ENCODE results near the gene PFDN6.
"Not testable (repeated sequence)": the region's sequence is repeated elsewhere in the genome, so short reads cannot be mapped to it uniquely, and the experiment has no call there.

Gene PFDN6

DNA sequence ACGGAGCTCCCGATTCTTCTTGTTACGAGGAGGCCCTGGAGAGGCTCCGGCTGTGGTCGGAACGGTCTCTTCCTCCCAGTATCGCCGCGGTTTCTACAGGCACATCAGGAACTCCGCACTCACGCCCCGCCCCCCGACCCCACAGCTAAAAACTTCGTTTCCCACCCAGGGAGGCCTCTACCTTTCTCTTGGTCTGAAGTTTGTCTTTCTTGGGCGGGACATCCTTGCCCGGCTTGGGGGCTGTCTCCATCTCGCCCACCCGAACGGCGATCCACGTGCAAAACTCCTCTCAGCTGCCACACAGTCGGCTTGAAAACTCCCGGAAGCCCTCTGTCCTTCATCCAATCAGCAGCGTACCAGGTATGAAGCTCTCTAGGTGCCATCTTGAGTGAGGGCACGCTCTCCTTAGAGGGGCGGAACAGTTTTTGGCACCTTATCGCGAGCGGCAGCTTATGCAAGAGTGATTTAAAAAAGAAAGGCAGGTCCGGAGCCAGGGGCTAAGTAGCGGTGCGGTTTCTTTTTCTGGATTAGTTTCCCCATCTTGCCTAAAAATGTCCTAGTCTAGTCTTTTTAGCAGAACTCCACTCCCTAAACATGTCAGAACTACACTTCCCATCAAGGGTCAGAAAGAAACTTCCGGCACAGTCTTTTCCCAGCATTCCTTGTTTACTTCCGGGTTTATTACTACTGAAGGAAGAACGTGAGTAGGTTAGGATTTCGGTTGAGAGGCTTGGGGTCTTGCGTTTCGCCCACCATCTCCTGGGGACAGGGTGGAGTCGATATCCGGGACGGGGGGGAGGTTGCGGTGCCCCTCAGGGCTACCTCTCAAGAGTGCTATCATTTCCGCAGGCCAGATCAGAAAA is at the start of gene PFDN6, which contains the start of gene WDR46:
Gene PFDN6, plus strand, starts transcription at position 681 of the 863 bp plus-strand sequence. CDS start 256 bp downstream, outside the sequence.
Gene WDR46, minus strand, starts transcription at position 319 of the 863 bp plus-strand sequence. Its CDS starts 69 bp downstream, at position 250.
- DNase-seq (ENCODE audit: low read depth in 2 of 2): peak; percentile 70 to 71

- DNase-seq (ENCODE audit: low read depth in 2 of 2): no peak
Measured at GRCh38 chr6:33241968-33242367, 47.4 kb upstream of the PFDN6 start.

DNA sequence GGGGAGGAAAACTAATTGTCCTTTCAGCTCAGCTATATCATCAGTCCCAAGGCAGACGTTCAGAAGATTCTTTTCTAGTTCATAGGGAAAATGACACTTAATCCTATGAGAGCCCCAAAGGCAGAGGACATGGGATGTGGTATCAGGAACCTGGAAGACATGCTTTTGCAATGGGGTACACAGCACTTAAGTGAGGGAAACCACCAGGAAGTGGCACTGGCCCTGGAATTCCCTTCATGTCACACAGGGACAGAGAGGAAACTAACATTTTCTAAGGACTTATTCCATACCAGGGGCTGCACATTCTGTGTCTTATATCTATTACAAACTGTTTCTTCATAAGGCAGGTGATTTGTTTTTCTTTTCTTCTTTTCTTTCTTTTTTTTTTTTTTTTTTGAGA is 45.9 kb upstream of the PFDN6 start:
- DNase-seq (ENCODE audit: low read depth in 2 of 2): no peak

DNA sequence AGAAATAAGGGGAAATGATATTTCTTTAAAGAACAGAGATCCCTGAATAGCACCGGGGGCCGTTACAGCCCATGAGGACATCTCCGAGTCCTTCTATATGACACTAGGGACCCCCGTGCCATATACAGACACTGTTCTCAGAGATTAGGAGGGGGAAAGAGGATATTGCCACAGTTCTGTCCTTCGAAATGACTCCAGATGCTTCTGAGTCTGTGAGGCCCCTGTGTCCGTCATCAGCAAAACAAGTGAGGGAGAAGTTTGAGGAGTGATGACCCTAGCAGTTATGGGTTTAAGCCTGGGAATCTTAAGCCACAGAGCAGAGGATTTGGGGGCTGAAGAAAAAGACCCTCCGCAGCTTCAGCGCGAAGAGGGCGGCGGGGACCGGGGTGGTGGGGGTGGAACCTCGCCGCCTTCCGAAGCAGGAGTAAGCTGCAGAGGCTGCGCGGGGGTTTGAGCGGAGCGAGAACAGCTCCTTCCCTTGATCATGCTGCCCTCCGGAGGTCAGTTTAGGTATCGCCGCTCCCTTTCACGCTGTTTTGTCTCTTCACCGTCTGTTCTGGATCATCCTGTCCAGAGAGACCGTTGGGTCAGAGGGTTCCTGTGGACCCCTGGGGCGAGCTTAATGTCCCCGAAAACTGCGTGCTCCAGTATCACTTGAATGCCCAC is 41.3 kb upstream of the PFDN6 start:
- peak; percentile 78 to 88 for DNase-seq (ENCODE audit: low read depth in 2 of 2)

- DNase-seq (ENCODE audit: low read depth in 2 of 2): peak; percentile 9 to 13
Measured at GRCh38 chr6:33248643-33248931, 40.8 kb upstream of the PFDN6 start.

GRCh38 chr6:33248932-33249731 is 40.3 kb upstream of the PFDN6 start:
- peak; percentile 94 to 97 for DNase-seq (ENCODE audit: low read depth in 2 of 2)

DNA sequence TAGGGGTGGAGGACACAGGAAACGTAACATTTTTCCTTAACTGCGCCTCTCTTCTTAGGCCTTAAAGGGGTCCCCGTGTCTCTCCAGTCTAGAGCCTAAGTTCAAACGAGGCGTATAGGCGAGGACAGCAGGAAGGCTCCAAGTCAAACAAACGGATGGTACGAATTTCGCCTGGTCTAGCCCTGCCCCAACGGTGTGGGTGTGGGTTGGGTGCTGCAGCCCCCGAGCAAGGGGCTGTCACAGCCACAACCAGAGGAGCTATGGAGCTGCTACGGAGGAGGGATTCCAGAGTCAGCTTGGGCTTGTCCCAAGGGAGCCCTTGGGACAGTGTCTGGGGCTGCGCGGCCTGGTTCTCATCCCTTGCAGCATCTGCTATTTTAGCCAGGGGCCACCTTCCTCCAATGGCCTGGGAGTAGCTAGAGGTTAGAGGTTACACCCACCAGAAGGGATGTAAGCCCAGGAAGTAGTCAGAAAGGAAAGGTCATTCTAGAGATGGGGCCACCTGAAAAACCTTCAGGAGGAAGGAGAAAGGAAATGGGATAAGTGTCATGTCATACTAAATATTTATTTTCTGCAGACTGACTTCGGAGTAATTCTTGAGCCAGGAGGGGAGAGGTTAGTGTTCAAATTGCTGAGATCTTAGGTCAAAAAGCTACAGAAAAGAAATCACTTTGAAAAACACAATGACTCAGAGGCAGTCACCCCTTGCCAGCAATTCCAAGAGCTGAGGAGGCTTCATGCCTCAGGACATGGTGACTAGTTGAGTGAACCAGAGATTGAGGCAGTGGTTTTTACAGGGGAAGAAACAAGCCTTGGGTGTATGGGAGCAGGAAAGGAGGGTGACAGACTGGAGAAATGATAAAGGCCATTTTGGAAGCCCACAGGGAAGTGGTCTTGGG is 39.4 kb upstream of the PFDN6 start:
- no peak for DNase-seq (ENCODE audit: low read depth in 2 of 2)

- DNase-seq (ENCODE audit: low read depth in 2 of 2): no peak
Measured at GRCh38 chr6:33250731-33251130, 38.7 kb upstream of the PFDN6 start.

- no peak for DNase-seq (ENCODE audit: low read depth in 2 of 2)
Measured at GRCh38 chr6:33251395-33252012, 37.9 kb upstream of the PFDN6 start.

DNA sequence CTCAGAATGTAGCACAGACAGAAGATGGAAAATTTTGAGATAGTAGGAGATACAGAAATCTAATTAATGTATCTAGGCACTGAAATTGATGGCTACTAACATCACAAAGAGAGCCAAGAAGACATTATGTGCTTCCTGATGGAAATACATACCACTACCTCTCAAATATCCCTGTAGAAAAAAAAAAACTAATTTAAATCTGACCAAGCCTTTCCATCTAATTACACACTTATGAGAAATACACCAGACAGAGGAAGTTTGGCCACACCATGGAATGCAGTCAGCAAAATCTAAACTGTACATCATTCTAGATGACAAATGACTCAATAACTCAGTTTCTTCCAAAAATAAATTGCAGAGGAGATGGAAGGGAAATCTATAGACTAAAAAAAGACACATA is 36.6 kb upstream of the PFDN6 start:
- no peak for DNase-seq (ENCODE audit: low read depth in 2 of 2)

DNA sequence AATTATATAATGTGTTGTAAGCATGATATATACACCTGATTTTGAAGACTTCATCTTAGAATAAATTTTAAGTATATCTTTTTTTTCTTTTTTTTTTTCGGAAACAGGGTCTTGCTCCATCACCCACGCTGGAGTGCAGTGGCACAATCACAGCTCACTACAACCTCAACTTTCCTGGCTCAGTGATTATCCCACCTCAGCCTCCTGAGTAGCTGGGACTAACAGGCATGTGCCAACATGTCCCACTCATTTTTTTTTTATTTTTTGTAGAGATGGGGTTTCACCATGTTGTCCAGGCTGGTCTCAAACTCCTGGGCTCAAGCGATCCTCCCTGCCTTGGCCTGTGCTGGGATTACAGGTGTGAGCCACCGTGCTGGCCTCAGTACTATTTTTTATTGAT is 34.8 kb upstream of the PFDN6 start:
- DNase-seq (ENCODE audit: low read depth in 2 of 2): no peak

GRCh38 chr6:33259032-33259431 is 30.4 kb upstream of the PFDN6 start:
- no peak for DNase-seq (ENCODE audit: low read depth in 2 of 2)

- DNase-seq (ENCODE audit: low read depth in 2 of 2): not testable (repeated sequence)
Measured at GRCh38 chr6:33262490-33262889, 26.9 kb upstream of the PFDN6 start.

DNA sequence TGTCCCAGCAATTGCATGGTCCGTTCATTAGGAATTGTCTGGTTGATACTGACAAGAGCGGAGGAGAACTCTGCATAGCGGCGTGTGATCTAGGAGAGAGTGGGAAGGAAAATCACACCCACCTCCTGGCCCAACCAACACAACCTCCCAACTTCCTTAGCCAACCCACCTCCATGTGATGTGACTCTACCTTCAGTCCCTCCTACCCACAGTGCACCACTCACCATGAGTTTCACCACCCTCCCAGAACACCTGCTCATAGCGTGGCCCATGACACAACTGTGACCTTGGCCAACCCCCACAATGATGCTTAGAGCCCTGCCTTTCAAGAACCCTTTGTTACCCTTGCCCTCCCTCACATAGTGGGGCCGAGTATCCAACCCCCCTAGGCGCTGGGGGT is 25.4 kb upstream of the PFDN6 start:
- DNase-seq (ENCODE audit: low read depth in 2 of 2): no peak

DNA sequence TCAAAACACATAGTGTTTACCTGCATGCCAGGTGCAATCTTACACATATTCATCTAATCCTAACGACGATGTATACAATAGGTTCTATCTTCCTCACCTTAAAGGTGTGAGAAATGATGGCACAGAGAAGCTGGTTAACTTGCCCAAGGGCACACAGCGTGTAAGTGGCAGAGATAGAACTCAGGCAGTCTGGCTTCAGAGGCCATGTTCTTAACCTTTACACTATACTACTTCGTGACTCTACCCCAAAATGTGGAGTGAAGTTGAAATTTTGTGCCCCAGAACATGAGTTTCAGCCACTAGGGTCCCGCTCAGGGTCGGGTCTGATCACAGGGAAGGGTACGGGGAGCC is 18.3 kb upstream of the PFDN6 start:
- no peak for DNase-seq (ENCODE audit: low read depth in 2 of 2)

- peak; percentile 85 to 90 for DNase-seq (ENCODE audit: low read depth in 2 of 2)
Measured at GRCh38 chr6:33271468-33272274, 17.7 kb upstream of the PFDN6 start, which contains the start of the genes RPS18 and VPS52. RPS18 (plus strand) TSS chr6:33272075; CDS start chr6:33272120, 45 bp downstream. VPS52 (minus strand) TSS chr6:33271876; CDS start chr6:33271675, 201 bp downstream.

GRCh38 chr6:33272275-33273128 is 16.9 kb upstream of the PFDN6 start:
- DNase-seq (ENCODE audit: low read depth in 2 of 2): no peak

GRCh38 chr6:33273129-33273923 is 16.1 kb upstream of the PFDN6 start:
- no peak for DNase-seq (ENCODE audit: low read depth in 2 of 2)

All from stimulated activated CD4-positive, alpha-beta T cell treated with anti-CD3 and anti-CD28 coated beads, Interleukin-15, amount 100 ng/mL, for 48 hours (primary cell).